Measurements from ENCODE around the gene RAB4A.

Gene RAB4A

DNA sequence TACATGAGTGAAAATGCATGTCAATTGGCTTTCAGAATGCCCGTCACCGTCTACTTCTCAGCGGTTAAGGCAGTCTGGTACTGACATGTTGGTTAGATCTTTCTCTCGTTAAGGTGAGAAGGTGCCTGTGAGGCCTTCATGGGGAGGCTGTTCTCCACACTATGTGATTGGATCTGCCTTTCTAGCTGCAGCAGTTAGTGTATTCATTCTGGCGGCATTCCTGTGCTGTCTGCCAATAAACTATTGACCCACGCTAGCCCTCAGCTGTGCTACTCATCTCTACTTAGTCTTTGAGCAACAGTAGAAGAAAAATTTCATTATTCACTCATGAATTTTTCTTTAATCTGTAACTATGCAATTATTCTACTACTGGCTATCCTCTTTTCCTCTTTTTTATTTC is 39.9 kb downstream of the RAB4A start:
- TF ChIP-seq YY1 (IDR thresholded peaks at IDR 0.05; ENCODE audit: low read depth) (no peak), FOXM1 (IDR thresholded peaks at IDR 0.05; ENCODE audit: borderline replicate concordance, low read depth) (no peak)

- TF ChIP-seq TAF1 (IDR thresholded peaks at IDR 0.05; ENCODE audit: low read depth) (no peak), CEBPB (IDR thresholded peaks at IDR 0.05) (no peak), CREB1 (IDR thresholded peaks at IDR 0.05; ENCODE audit: low read depth) (no peak), RAD21 (IDR thresholded peaks at IDR 0.05; ENCODE audit: low read depth) (no peak), TCF12 (IDR thresholded peaks at IDR 0.05; ENCODE audit: low read depth) (no peak), FOXM1 (IDR thresholded peaks at IDR 0.05; ENCODE audit: borderline replicate concordance, low read depth) (no peak), EP300 (IDR thresholded peaks at IDR 0.05; ENCODE audit: borderline replicate concordance) (no peak), YY1 (IDR thresholded peaks at IDR 0.05; ENCODE audit: low read depth) (no peak), MAX (IDR thresholded peaks at IDR 0.05) (no peak), EGR1 (IDR thresholded peaks at IDR 0.05) (no peak), TEAD4 (IDR thresholded peaks at IDR 0.05) (no peak), NFIC (IDR thresholded peaks at IDR 0.05) (no peak), ZBTB7A (IDR thresholded peaks at IDR 0.05; ENCODE audit: low read depth) (no peak)
- TF ChIP-seq, protein P1, sequence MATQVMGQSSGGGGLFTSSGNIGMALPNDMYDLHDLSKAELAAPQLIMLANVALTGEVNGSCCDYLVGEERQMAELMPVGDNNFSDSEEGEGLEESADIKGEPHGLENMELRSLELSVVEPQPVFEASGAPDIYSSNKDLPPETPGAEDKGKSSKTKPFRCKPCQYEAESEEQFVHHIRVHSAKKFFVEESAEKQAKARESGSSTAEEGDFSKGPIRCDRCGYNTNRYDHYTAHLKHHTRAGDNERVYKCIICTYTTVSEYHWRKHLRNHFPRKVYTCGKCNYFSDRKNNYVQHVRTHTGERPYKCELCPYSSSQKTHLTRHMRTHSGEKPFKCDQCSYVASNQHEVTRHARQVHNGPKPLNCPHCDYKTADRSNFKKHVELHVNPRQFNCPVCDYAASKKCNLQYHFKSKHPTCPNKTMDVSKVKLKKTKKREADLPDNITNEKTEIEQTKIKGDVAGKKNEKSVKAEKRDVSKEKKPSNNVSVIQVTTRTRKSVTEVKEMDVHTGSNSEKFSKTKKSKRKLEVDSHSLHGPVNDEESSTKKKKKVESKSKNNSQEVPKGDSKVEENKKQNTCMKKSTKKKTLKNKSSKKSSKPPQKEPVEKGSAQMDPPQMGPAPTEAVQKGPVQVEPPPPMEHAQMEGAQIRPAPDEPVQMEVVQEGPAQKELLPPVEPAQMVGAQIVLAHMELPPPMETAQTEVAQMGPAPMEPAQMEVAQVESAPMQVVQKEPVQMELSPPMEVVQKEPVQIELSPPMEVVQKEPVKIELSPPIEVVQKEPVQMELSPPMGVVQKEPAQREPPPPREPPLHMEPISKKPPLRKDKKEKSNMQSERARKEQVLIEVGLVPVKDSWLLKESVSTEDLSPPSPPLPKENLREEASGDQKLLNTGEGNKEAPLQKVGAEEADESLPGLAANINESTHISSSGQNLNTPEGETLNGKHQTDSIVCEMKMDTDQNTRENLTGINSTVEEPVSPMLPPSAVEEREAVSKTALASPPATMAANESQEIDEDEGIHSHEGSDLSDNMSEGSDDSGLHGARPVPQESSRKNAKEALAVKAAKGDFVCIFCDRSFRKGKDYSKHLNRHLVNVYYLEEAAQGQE (IDR thresholded peaks at IDR 0.05; ENCODE audit: low read depth), result no peak
- TF ChIP-seq, protein P2, sequence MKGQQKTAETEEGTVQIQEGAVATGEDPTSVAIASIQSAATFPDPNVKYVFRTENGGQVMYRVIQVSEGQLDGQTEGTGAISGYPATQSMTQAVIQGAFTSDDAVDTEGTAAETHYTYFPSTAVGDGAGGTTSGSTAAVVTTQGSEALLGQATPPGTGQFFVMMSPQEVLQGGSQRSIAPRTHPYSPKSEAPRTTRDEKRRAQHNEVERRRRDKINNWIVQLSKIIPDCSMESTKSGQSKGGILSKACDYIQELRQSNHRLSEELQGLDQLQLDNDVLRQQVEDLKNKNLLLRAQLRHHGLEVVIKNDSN (IDR thresholded peaks at IDR 0.05), result no peak
Observed at GRCh38 chr1:229316166-229316565, 45.3 kb downstream of the RAB4A start.

GRCh38 chr1:229318056-229318455 is 47.1 kb downstream of the RAB4A start:
- no peak for TF ChIP-seq NFIC (IDR thresholded peaks at IDR 0.05)
- TF ChIP-seq YY1 (IDR thresholded peaks at IDR 0.05; ENCODE audit: low read depth), result no peak
- TF ChIP-seq EP300 (IDR thresholded peaks at IDR 0.05; ENCODE audit: borderline replicate concordance), result no peak
- TF ChIP-seq, protein P2 (IDR thresholded peaks at IDR 0.05), result no peak
- no peak for TF ChIP-seq CEBPB (IDR thresholded peaks at IDR 0.05)
- TF ChIP-seq TCF12 (IDR thresholded peaks at IDR 0.05; ENCODE audit: low read depth), result no peak
- TF ChIP-seq, protein P1 (IDR thresholded peaks at IDR 0.05; ENCODE audit: low read depth), result no peak
- TF ChIP-seq TAF1 (IDR thresholded peaks at IDR 0.05; ENCODE audit: low read depth), result no peak
- no peak for TF ChIP-seq RAD21 (IDR thresholded peaks at IDR 0.05; ENCODE audit: low read depth)
- TF ChIP-seq EGR1 (IDR thresholded peaks at IDR 0.05), result no peak
- no peak for TF ChIP-seq CREB1 (IDR thresholded peaks at IDR 0.05; ENCODE audit: low read depth)

GRCh38 chr1:229319487-229319886 is 48.6 kb downstream of the RAB4A start:
- TF ChIP-seq, protein P1 (IDR thresholded peaks at IDR 0.05; ENCODE audit: low read depth), result no peak
- no peak for TF ChIP-seq EP300 (IDR thresholded peaks at IDR 0.05; ENCODE audit: borderline replicate concordance)
- no peak for TF ChIP-seq CREB1 (IDR thresholded peaks at IDR 0.05; ENCODE audit: low read depth)
- TF ChIP-seq ZBTB7A (IDR thresholded peaks at IDR 0.05; ENCODE audit: low read depth), result no peak
- TF ChIP-seq YY1 (IDR thresholded peaks at IDR 0.05; ENCODE audit: low read depth), result no peak
- no peak for TF ChIP-seq TAF1 (IDR thresholded peaks at IDR 0.05; ENCODE audit: low read depth)
- TF ChIP-seq CEBPB (IDR thresholded peaks at IDR 0.05), result no peak
- TF ChIP-seq FOXM1 (IDR thresholded peaks at IDR 0.05; ENCODE audit: borderline replicate concordance, low read depth), result no peak
- no peak for TF ChIP-seq NFIC (IDR thresholded peaks at IDR 0.05)
- no peak for TF ChIP-seq RAD21 (IDR thresholded peaks at IDR 0.05; ENCODE audit: low read depth)
- TF ChIP-seq, protein P2 (IDR thresholded peaks at IDR 0.05), result no peak
- TF ChIP-seq TEAD4 (IDR thresholded peaks at IDR 0.05), result no peak
- TF ChIP-seq TCF12 (IDR thresholded peaks at IDR 0.05; ENCODE audit: low read depth), result no peak
- no peak for TF ChIP-seq MAX (IDR thresholded peaks at IDR 0.05)
